ENCODE data around the gene CST7.
"Not testable (repeated sequence)": the region's sequence is repeated elsewhere in the genome, so short reads cannot be mapped to it uniquely, and the experiment has no call there.

Gene CST7, protein sequence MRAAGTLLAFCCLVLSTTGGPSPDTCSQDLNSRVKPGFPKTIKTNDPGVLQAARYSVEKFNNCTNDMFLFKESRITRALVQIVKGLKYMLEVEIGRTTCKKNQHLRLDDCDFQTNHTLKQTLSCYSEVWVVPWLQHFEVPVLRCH

DNA sequence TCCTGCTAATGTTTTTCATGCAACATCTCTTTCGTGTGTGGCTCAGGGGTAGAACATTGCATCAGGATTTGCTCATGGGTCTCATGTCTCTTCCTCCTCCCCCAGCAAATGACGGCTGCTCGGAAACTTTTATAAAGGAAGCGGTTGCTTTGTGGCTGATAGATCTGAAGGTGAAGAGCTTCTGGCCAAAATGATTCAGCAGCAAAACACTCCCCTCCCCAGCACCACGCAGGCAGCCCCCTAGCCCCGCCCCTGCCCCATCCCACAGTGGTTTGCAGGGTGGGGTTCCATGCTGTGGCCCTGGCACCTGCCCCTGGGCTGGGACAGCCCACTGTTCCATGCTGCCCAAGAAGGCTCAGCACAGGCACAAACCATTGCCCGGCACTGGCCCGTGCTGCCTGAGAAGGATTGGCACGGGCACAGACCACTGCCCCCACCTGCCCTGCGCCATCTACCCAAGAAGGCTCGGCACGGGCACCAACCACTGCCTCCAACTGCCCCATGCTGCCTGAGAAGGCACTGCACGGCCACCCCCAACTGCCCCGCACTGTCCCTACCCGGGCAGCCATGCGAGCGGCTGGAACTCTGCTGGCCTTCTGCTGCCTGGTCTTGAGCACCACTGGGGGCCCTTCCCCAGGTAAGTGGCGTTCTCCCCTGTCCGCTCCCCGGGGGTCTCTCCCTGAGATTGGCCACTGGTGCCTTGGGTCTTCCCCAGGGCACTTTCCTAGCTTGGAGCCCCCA, at the start of gene CST7:
CST7 (plus strand) TSS at position 331 of the 741 bp plus-strand sequence; CDS start at position 568, 237 bp downstream.
- no peak for DNase-seq (ENCODE audit: low read depth, low spot score)

DNA sequence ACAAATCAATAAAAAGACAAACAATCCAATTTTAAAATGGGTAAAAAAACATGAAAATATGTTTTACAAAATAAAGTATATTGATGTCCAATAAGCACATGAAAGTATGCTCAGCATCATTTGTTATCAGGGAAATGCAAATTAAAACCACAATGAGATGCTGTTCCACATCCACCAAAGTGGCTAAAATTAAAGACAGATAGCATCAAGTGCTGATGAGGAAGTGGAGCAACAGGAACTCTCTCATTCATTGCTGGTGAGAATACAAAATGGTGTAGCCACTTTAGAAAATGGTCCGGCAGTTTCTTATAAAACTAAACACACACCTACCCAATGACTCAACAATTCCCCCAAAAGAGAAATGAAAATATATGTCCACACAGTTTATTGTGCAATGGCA, 42.3 kb upstream of the CST7 start:
- DNase-seq (ENCODE audit: low read depth, low spot score): no peak

DNA sequence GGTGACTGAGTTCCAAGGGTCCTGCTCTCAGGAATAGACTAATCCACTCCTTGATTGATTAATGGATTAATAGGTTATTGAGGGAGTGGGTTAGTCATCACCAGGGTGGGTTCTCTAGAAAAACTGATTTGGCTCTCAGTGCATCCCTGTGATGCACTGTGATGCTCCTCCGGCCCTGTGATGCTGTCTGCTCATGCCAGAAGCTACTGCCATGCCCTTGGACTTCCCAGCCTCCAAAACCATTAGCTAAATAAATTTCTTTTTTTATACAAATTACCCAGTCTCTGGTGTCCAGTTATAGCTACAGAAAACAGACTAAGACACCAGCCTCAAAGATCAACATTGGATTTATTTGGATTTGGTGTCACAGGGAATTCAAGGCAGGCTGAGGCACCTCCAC, 40.4 kb upstream of the CST7 start:
- DNase-seq (ENCODE audit: low read depth, low spot score): no peak

DNA sequence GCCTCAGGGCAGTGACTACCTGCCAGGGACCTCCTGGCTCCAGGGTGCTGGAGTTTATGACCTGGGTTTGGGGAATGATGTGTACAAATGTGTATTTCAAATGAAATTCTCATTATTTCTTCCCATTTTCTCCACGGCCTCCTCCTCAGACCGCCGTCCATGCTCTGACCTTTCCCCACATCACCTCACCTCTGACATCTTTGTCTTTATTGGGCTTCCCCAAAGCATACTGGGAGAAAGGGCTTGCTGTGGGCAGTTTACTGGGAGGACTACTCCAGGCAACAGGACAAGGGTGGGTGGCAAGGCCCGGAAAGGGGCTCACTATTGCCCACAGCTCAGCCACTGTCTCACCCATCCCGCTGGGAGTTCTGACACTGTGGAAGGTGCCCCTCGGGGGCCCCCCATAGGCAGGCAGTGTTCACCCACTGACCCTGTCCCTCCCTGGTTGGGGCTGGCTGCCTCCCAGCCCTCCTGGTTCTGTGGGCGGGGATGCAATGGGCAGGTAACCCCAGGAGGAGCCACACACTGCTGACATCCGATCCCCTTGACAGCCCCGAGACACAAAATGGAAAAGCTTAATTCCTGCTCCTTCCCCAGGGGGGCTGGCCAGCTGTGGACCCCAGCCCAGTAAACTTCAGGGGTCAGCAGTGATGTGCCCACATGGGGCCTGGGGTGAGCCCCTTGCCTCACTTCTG, 39.8 kb upstream of the CST7 start:
- DNase-seq (ENCODE audit: low read depth, low spot score): no peak

DNA sequence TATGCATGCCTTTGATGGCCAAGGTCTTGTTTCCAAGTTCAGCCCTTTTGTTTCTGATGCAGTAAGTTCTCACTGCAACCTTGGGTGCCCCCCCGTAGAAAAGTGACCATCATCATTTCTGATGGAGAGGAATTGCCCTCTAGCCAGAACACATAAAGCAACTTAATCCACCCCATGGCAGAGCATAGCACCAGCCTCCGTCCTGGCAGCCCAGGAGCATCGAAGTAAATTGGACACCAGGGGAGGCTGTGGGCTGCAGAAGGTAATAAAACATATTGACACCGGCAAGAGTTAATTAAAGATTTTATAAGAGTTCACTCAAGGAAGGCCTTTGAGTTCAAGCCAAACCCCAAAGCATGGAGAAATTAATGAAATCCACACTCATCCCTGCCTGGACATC, 39.2 kb upstream of the CST7 start:
- DNase-seq (ENCODE audit: low read depth, low spot score): no peak

DNA sequence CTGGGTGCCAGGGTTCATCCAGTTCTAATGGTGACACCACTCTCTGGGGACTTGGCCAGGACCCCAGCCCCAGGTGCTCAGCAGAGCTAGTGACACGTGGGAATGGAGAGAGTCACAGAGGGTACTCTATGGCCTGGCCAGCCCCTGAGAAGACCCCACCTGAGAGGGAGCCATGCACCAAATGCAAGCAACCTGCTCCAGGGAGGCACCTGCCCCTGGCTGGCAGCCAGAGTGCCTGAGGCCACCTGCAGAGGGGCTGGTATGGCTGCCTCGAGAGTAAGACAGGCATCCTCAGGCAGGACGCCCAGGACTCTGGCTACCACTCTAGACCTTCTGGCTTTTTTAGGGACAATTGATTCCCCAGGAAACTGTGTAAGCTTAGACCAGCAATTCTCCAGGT, 38.6 kb upstream of the CST7 start:
- DNase-seq (ENCODE audit: low read depth, low spot score): no peak

DNA sequence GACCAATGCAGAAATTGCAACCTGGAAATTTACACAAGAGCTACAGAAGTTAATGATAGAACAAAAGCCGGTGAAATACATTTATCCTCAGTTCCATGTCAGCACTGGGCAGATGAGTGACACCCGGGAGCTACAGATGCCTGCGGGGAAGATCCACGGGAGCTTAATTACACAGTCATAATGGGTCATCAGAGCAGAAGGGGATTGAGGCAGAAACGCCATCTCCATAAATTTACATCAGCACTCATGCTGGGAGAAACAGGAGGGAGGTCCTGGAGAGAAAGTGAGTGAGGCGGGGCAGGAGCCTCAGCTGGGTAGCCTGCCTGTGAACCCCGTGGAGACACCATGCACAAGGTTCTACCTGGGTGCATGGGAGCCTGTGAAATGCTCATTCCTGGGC, 37.6 kb upstream of the CST7 start:
- no peak for DNase-seq (ENCODE audit: low read depth, low spot score)

DNA sequence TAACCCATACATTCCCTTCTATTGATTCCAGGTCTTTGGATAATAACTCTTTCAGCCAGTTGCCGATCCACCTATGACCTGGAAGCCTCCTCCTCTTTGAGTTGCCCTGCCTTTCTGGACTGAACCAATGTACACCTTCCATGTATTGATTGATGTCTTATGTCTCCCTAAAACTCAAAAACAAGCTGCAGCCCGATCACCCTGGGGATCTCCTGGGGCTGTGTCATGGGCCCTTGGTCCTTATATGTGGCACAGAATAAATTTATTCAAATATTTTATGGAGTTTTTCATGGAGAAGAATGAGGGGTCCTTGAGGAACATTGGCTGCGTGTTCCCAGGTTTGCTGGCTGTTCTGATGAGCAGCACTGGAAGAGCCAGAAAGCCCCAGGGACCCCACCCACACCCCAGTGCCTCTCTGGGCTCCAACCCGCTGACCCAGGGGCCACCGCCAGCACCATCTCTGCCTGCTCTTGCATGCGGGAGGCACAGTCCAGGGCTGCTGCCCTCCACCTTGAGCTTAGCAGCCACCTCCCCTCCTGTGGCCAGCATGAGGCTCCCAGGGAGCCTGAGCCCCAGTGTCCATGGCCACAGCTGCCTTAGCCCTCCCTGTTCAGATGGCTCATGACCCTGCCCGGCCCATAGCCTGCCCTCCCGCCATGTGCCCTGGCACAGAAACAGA, 36.5 kb upstream of the CST7 start:
- no peak for DNase-seq (ENCODE audit: low read depth, low spot score)

DNA sequence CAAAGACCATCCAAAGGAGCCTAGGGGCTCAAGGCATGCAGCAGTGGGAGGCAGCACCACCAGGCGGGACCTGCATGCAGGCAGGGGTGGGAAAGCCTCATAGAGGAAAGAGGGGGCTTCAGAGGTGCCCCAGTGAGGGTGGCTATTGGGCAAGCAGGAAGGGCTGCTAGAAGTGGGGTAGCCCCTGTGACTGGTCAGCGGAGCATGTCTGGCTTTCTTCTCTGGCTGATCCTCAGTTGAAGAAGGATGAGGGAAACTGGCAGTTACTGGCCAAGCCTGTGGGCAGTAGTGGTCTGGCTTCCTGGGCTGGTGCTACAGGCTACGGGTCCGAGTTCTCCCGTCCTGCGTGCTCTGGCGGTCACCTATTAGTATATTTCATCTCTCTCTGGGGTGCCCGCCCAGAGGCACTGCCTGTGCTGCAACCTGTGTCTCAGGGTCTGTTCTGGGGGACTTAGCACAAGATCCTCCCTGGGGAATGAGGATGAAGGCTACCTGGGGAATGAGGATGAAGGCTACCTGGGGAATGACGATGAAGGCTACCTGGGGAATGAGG, 35.9 kb upstream of the CST7 start:
- no peak for DNase-seq (ENCODE audit: low read depth, low spot score)

DNA sequence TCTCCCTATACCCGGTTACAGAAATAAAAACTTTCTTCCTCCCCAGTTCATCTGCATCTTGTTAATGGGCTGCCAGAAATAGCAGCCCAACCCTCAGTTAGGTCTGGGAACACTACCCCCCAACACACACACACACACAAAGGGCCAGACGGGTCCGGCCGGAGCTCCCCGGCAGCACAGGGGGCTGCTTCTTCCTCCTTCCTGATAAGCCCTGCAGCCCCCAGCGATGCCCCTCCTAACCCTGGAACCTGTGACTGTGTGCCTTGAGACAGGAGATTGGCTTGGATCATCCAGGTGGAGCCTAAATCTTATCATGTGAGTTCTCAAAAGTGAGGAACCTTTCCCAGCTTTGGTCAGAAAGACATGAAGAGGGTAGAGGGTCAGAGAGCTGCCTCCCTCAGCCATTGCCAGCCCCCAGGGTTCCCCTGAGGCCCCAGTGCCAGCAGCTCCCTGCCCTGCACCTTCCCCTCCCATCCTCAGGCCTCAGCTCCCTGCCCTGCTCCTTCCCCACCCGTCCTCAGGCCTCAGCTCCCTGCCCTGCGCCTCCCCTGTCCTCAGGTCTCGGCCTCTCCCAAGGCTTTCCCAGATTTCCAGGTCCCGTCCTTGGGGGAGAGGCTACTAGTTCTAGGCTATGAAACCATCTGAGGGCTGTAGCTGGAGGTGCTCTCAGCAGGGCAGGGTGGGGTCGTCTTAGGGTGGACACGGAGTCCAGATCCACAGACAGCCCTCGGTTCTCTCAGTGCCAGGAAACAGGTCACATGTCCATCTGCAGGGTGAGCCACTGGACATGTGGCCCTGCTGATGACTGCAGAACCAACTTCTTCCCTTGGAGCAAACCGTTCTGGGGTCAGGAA, 34.5 kb upstream of the CST7 start:
- DNase-seq (ENCODE audit: low read depth, low spot score): no peak

DNA sequence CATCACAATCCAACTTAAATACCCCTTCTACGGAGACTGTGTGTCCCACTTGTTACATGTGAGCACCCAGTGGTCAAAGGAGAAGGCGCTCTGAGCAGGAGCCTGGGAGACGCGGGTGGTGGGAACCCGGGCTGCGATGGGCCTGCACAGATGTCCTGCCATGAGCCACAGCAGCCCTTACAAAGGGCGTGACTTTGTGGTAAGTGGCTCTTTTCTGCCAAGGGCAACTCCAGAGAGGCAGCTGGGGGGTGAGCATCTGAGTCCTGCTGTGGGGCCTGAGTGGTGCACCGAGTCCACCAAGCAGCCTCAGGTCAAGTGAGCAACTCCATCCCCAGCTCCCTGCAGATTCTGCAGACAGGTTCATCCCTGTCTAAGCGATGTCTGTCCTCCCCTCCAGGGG, 33.6 kb upstream of the CST7 start:
- no peak for DNase-seq (ENCODE audit: low read depth, low spot score)

DNA sequence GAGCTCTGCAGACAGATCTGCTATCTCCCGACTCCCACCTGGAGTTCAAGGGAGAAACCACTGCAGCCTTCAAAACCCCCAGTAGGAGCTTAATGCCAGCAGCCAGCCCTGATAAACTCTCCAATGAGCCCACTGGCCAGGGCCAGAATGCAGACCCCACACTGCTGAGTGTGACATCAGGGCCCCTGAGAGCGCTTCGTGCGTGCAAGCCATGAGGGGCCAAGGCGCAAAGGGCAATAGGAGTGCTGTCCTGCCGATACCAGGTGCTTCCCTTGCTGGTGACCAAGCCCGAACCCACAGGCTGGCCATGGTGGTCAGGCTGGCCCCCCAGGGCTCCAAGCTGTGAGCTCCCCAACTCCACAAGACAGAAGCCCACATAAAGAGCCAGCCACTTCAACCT, 33.2 kb upstream of the CST7 start:
- no peak for DNase-seq (ENCODE audit: low read depth, low spot score)

DNA sequence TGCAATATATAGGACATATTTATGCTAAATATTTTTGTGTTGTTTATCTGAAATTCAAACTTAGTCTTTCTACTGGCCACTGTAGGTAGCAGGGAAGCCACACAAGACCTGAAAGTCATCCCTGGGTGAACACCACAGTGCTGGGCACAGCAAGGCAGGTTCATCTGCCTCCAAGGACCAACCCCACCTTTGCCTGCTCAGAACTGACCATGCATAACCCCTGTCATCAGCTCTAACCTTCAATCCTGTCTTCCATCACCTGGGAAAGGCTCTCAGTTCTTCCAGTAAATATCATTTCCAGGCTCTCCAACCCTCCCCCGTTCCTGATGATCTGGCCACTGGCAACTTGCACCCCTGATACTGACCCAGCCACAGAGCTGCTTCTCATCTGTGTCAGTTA, 32.7 kb upstream of the CST7 start:
- DNase-seq (ENCODE audit: low read depth, low spot score): no peak

DNA sequence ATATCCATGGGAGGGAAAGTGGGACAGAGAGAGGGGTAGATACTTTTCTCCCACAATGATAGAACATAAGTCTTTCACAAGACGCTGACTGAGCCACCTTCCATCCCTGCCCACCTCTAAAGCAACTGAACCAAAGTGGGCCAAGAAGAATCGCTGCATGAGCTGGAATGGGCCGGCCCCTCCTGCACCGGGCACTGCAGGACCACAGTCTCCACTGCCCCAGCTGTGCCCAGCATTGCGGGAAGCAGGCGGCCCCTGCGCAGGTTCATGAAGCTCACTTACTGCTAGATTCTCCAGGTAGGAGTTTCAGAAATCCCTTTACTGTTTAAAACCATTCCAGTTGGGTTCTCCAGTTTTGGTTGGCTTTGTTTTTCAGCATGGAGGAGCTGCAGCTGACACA, 32.0 kb upstream of the CST7 start:
- no peak for DNase-seq (ENCODE audit: low read depth, low spot score)

DNA sequence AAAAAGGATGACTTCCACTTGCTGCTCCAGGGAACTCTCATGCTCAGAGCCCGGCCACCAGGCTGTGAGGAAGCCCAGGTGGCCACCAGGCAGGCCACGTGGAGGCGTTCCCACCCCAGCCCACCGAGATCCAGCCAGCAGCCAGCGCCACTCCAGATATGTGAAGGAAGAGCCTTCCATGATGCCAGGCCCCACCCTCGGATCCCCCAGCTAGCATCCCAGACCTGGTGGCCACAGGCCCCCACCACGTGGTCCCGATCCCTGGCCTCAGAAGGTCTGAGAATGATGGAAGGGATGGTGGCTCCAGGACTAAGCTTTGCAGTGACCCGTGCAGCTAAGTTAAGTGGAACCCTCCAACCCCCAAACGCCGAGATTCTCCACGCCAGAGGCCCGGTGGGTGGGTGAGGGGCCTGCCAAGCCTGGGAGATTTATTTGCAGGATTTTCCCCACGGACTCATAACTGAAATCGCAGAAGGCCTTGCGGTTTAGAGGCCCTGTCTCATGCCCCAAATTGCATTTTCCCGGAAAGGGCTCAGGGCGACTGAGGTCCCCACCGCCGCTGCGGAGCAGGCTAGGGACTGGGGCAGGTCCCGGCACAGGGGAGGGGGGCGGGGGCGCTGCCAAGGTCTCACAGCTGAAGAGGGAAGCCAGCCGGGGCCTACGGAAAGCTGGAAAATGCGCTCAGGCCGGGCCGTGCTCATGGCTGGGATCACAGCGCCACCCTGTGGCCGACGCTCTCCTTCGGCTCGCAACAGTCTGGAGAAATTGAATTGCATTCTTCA, 31.1 kb upstream of the CST7 start:
- peak; percentile 17 for DNase-seq (ENCODE audit: low read depth, low spot score)

DNA sequence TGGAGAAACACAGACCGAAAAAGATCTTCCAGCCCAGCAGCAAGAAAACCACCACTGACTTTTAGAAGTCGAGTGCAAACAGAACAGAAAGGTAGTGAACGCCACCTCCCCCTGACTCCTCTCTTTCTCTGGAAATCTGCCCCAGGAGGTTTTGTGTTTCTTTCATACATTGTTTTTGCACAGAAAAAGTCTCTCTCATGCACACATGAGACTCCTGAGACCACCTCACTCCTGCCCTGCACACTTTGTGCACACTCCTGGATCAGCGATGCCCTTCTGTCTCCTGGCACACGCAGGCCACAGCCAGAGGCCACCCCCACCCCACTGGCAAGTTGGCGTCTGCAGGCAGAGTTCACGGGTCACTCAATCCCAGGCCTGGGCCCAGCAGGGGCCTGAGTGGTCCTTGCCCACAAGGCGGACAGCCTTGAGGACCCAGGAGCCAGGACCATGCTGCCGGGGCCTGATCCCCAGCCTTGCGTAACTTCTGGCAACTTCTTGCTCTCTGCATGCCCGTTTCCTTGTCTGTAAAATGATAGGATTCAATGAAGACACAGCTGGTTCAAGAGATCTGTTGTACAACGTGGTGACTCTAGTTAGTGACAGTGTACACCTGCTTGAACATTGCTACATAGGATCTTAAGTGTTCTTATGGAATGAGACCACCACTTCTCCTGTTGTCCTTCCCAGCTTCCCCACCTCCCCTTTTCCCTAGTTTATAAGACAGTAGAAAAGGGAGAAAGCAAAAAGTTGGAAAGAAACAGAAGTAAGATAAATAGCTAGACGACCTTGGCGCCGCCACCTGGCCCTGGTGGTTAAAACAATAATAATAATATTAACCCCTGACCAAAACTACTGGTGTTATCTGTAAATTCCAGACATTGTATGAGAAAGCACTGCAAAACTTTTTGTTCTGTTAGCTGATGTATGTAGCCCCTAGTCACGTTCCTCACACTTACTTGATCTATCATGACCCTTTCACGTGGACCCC, 30.2 kb upstream of the CST7 start:
- no peak for DNase-seq (ENCODE audit: low read depth, low spot score)

DNA sequence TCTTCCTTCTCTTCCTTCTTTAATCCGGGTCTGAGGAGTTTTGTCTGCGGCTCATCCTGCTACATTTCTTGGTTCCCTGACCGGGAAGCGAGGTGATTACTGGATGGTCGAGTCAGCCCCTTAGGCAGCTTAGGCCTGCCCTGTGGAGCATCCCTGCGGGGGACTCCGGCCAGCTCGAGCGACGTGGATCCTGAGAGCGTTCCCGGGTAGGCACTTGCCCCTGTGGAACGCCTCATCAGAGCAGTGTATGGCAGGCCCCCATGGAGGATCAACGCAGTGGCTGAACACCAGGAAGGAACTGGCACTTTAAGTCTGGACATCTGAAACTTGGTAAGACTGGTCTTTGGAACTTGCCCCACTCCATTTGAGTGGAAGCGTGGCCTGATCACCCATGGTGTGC, 29.4 kb upstream of the CST7 start:
- not testable (repeated sequence) for DNase-seq (ENCODE audit: low read depth, low spot score)

DNA sequence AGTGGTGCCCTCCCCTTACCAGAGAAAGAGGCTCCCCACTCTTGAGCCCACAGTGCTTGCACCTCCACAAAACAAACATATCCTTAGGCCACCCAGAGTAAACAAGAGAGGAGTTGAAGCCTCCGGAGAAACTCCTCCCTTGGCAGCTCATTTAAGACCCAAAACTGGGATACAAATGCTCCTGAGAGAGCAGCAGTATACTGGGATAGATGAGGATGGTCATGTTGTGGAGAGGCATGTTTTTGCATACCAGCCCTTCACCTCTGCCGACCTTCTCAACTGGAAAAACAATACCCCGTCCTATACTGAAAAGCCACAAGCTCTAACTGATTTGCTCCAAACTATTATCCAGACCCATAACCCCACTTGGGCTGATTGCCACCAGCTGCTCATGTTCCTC, 28.4 kb upstream of the CST7 start:
- not testable (repeated sequence) for DNase-seq (ENCODE audit: low read depth, low spot score)

DNA sequence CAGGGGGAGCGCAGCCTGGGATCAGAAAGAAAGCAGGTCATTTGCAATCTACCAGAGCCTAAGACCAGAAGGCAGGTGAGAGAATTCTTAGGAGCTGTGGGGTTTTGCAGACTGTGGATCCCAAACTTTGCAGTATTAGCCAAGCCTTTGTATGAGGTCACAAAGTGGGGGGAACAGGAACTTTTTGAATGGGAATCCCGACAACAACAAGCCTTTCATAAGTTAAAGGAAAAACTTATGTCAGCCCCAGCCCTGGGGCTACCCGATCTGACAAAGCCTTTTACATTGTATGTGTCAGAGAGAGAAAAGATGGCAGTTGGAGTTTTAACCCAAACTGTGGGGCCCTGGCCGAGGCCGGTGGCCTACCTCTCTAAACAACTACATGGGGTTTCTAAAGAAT, 19.8 kb upstream of the CST7 start:
- not testable (repeated sequence) for DNase-seq (ENCODE audit: low read depth, low spot score)

All from iPS DF 19.7 (cell line).